MV-4-11 (cell line): ENCODE measurements around the gene FCRL4.

ENCODE experiments used
- DNase-seq: peaks from one replicate; lab custom pipeline; 2025; lab: John Stamatoyannopoulos, UW

The FCRL4 gene

DNA sequence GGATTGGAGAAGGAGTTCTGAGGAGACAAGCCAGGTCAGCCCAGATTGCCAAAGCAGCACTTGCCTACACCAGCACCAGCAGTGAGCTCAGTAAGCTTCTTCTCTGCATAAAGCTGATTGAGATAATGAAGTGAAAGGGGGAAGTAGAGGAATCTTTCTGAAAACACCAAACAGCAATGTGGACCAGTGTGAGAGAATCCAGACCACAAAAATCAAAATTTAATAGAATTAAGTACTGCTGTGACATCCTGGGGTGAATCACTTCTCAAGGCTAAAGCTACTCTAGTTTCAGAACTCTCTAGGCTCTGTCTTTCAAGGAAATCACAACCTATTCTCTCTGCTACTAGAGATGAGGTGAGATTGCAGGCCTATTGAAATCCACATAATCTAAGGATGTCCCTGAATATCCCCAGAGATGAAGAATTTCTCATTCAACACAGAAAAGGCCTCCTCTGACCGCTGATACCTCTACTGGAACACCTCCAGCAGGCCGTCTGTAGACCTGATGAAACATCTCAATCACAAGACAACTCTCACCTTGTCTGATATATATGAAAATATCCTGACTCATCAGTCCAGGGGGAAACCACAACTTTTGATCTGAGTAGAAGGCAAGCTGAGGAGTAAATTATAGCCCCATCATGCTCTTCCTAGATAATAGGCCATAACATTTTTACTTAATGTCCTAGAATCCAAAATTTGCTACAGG, at the start of gene FCRL4:
Gene FCRL4, minus strand, starts transcription at position 127 of the 709 bp plus-strand sequence. CDS start 141 bp downstream, outside the sequence.
- DNase-seq = peak; percentile 84

DNA sequence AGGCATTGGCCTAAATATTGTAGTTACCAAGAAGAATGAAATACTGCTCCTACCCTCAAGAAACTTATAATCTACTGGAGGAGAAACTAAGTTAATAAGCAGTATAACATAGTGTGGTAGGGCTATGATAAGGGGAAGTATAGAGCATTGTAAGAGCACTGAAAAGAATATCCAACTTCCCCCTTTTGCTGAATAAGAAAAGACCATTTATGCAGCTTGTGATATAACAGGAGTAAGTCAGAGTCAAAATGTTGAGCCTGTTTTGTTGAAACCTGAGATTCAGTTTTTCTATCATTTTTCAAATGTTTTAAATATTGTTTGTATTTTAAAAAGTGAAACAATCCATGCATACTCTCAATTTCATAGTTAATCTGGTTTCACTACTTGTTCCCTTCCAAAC, 48.3 kb upstream of the FCRL4 start:
- peak; percentile 70 for DNase-seq

DNA sequence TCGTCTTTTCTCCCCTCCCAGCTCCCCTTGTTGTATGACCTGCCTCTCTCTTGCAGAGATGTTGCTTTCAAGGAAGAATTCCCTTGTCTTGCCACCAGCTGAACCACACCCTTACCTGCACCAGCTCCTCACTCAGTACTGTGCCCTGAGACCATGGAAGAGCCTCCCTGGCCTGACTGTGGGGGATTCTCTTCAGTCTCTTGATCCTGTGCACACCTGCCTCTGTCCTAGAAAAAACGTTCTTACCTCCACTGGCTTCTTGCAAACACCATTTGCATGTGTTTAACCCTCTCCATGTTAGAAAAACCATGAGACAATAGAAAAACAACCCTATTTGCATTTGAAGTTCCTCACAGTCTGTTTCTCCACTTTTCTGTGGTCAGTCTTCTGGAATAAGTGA, 43.3 kb upstream of the FCRL4 start:
- no peak for DNase-seq

DNA sequence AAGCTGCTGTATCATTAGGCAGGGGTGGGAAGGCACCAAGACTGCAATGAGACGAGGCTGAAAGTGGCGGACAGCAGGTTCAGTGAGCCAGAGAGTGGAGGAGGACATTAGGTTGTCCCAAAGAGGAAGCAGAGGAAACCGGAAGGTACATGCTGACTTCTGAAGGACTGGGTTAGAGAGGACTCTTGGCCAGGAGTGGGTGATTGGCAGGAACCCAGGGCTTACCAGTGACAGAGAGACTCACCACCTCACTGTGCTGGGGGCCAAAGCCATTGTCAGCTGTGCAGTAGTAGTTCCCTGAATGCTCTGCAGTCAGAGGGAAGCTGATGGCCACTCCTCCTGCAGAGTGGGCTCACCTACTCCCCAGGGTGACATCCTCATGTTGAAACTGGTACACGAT, 41.9 kb upstream of the FCRL4 start:
- no peak for DNase-seq

DNA sequence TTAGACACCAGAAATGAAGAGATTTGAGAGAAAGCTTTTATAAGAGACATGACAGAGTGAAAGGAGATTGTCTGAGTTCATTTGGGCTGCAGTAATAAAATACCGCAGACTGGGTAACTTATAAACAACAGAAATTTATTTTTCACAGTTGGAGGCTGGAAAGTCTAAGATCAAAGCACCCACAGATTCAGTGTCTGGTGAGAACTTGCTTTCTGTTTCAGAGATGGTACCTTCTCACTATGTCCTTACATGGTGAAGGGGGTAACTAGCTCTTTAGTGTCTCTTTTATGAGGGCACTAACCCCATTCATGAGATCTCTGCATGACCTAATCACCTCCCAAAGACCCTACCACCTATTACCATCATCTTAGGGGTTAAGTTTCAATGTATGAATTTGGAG, 30.9 kb upstream of the FCRL4 start:
- no peak for DNase-seq

DNA sequence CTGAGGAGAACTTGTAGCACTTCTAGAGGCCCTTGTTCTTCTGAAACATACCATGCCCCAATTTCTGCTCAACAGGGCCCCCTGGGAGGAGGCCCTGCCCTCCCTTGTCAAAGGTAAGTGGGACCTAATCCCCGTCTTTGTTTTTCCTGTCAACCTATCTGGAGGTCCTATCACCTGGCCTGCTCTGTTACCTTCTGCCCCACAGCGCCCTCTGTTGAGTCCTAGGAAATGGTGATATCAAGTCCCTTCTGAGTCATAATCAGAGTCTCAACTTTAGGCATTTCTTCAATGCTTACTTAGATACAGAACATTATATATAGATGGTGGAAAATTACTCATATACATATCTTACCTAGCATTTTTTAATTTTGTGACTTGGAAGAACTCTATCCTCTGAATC, 28.2 kb upstream of the FCRL4 start:
- no peak for DNase-seq

DNA sequence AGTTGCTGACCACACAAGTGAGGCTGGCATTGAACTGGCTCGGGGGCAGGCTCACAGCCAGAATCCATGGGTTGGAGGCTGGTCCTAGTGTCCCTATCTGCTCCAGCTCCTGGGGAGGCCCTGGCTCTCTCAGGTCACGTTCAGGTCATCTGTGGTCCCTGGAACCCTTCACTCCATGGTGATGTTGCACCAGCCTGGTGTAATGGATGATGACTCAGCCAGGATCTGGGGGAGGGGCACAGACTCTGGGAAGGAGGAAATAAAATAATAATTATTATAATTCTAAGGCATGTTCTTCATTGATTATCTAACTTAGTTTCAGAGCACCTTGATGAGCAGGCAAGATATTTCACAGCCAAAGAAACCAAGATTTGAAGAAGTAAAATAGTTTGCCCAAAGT, 26.6 kb upstream of the FCRL4 start:
- DNase-seq = no peak

DNA sequence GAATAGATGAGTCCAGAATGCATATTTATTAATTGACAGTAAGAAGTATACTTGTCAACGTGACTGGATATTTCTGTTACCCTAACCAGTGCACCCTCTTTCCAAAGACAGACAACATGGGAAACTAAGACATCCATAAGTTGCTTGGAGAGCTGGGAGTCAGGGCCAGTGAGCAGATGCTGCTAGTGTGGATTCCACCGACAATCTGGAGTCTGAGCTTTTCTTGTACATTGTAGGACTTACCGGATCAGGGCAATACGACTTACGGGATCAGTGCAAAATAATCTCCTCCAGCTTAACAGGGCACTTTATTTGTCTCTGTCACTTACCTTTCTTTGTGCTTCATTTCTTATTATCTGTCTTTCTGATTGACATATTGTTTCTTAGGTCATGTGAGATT, 24.6 kb upstream of the FCRL4 start:
- DNase-seq = no peak

DNA sequence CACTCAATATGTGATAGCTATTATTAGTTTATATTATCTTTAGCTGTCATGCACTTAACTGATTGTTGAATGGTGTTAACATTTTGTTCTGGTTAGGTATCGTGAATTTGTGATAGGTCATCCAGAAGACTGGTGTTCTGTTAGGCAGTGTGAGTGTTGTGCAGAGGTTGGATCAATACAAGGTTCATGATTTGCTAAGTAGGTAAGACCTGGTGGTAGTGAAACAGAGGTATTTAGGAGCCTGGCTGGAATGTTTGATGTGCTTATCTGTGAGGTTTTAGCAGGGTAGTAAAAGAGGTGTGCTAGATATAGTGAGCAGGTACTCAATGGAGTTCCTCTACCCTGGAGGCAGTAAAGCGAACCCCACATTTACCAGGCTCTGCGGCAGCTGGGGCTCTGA, 20.3 kb upstream of the FCRL4 start:
- no peak for DNase-seq

DNA sequence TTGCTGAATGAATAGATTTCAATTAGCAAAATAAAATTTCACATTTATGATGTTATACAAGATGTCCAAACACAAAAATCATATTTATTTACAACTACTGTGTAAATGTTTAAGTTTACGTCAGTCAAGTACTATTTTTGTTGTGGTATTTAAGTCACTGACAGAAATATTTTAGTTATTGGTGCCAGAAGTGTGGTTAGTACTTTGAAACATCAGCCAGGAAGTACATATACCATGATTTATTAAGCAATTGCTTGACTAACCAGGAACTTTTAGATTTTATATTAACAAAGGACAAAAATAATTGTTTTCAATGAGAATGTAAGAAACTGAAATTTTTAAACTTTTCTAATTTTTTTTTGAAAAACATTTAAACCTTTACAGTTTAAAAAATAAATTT, 2.4 kb upstream of the FCRL4 start:
- DNase-seq = no peak

DNA sequence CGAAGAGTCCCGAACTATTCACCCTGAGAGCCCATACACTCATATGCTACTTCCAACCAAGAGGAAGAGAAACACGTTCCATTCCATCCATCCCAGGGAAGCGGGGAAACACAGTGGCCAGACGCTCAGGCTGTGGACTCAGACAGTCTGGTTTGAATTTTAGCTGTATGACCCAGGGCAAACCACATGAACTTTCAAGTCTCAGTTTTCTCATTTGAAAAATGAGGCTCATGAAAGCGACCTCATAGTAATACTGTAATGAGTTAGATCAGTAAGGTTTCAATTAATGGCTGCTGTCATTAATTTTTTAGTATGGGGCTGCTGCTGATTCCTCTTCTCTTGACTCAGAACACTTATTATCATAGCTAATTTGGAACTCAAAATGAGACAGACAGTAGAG, 1.5 kb downstream of the FCRL4 start:
- DNase-seq = no peak

DNA sequence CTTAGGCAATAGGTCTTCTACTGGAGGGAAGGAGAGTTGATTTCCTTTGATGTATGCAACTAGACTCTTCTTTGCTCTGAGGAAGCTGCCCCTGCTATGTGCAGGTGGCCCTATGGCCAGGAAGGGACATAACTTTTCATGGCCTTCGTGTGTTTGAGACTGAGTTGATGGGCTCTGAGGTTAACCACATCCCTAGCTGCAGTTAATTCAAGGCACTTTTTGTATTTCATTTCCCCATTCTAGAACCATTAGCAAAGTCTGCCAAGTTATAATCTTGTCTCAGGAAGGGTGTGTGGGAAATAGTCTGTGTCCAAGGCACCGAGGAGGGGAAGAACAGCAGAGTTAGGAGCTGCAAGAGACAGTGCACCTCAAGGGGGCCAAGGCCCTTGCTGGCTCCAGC, 2.5 kb downstream of the FCRL4 start:
- peak; percentile 97 for DNase-seq

DNA sequence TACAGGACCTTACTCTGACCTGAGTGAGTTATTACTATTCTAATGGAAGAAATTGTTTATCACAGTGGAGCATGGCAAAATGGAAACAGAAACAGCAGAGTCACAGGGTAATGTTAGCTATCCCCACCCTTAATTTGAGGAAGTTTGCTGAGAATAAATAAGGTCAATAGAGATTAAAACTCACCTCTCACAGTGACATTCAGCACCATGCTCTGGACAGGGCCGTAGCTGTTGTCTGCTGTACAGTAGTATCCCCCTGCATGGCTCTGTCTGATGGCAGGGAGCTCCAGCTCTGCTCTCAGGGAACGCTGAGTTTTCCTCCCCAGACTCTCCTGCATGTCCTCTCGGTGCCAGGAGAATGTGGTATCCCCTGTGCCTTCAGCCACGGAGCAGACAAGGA, 11.9 kb downstream of the FCRL4 start:
- DNase-seq = peak; percentile 1

DNA sequence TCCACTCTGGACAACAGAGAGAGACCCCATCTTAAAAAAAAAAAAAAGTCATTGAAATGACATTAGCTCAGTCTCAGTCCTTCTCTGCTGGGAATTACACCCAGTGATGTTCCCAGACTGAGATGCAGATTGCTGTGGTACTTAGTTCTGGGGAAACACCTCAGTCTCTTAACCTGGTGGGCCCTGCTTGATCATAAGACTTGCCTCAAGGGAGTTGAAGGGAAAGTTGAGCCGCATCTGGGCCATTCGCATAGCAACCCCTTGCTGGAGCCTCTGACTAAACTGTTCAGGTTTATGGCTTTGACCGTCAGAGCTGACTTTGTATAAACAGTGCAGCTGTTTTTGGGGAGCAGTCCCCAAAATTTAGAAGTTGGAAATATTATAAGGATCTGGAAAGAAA, 13.4 kb downstream of the FCRL4 start:
- DNase-seq = no peak

DNA sequence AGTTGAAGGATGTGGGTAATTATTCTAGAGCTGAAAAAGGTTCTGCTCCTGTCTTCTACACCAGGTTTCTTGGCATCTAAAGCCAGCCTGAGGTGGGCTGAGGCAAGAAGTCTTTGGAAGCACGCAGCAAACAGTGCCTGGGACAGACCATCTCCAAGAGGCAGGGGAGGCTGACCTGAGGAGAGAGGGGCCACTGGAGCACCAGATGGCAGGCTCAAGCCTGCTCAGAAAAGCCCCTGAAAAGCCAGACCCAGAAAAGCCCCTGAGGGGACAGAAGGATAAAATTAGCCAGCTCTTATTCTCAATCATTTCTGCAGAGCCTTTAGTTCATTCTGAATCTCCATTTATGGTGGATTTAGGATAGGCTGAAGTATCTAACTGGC, 17.1 kb downstream of the FCRL4 start:
- no peak for DNase-seq

DNA sequence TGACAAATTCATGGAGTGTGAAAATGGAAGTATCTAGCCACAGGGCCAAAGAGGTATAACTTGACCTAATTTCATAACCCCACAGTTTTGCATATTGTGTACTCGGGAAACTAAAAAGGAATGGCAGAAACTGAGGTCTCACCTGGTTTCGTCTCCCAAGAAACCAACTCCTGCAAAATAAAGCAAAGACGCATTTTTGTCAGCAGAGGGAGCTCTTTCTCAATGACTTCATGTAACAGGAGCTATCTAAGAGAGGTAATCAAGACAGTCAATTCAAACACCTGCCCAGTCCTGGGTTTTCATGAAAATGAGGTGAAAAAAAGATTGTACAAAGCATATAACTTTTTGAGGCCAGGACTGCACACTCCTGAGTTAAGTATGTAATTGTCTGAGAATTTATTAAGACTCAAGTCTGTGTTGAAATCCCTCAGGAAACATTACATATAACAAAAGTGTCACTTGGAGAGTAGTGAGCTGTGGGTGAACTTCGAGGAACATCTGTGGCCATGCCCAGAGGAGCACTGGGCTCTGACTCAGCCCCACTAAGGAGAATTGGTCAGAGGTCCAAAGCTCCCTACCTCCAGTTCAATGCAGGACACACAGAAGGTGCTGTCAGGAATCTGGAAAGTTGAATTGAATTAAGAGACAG, 17.6 kb downstream of the FCRL4 start:
- DNase-seq = peak; percentile 43

DNA sequence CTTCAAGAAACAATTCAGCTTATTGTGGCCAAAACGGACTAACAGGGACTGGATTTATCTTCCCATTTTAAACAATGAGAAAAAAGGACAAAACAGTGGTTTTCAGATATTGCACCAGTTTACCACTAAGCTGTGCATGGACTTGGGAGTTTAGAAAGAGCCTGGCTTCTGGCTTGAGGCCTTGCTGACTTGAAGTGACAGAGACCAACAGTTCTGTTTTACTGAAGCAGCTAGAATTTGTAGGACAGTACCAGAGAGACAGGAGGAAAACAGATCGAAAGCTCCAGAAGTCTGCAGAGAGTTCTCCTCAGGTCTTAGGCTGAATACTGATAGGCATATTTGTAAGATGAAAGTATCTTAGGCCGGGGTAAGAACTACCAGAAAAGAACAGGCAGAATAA, 20.5 kb downstream of the FCRL4 start:
- DNase-seq = peak; percentile 6

DNA sequence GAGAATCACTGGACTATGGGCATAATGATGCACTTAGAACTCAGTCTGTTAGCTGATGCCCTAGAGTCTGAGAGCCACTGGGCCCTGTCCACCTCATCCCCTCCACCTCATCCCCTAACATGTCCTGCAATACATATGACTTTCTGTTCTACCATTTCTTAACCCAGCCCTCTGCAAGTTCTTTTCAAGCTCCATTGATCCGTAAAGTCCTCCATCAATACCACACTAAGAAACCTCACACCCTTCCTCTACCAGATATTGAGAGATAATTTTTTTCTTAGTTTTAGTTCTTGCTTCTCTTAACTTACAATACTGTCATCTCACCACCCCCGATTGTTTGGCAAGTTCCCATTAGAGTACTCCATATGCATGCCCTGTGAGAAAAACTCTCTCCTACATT, 22.1 kb downstream of the FCRL4 start:
- DNase-seq = no peak

DNA sequence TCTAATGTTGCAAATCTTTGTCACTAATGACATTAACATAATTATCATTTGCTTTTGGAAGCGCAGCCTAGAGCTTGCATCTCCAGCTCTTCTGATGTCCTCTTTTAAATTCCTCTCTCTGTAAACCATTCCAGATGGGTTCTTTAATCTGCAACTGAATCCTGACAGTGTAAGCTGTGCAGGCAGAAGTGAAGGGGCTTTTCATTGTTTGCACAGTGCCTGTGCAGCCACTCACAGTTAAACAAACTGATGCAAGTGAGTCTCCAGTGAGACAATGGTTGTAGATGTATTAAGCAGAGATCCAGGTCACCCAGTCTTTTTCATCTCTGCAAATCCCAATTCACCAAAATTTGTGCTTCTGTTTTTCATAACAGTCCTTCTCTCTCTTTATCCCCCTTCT, 23.0 kb downstream of the FCRL4 start:
- no peak for DNase-seq

DNA sequence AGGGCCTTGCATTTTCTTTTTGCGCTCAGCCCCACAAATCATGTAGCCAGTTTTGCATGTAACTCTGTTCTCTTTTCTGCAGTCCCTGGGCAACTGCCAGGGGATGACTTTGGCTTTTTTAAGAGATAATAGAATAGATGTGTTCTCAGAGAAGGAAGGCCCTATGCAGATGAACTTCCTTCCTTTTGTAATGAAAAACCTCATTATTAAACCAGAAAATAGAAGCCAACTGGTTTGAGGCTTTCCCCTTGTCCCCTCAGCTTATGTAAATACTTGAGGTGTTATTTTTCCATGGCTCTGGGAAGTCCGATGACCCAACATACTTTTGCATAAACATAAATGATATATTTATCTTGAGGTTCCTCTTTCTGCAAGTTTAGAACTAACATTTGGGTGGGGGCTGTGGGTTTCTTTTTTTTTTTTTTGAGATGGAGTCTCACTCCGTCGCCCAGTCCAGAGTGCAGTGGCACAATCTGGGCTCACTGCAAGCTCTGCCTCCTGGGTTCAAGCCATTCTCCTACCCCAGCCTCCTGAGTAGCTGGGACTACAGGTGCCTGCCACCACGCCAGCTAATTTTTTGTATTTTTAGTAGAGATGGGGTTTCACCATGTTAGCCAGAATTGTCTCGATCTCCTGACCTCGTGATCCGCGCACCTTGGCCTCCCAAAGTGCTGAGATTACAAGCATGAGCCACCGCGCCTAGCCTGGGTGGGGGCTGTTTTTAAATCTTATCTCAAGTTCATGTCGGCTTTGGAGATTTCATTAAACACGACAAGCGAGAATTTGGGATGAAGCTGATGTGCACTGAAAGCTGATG, 31.2 kb downstream of the FCRL4 start:
- DNase-seq = peak; percentile 16

DNA sequence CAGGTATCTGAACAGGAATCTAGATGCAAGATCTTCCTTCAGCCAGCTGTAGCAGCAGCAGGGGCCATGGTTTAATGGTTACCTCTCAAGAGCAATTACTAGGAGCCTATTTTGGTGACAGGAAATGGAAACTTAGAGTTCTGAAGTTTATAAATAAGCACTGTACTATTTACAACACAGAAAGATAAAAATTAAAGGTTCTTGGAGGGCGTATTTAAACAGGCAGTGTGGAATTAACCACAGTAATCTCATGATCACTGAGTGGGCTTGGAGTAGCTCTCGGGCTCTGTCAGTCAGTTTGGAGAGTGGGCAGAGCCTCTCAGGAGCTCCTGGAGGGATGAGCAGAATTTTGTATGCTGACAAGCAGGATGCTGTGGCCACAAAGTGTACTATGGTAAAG, 35.4 kb downstream of the FCRL4 start:
- DNase-seq = no peak

DNA sequence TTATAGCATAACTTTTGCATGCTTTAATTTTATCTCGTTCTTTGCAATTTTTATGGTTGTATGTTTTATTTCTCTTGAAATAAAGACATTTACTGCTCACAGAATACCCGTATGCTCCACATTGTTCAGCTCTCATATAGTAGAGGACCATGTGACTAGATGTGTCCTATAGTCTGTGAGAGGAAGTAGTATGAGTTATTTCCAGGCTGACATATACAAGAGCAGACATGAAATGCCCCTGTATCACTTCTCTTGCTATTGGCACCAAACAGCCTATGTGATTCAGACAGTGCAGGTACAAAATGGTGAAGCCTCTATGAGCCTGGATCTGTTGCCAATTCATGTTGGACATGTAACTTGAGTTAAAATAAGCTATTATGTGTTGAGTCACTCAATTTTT, 39.8 kb downstream of the FCRL4 start:
- DNase-seq = no peak
